ENCODE results near the gene OTOG. TPM values are rescaled to one million over a fixed set of nuclear protein-coding genes. Genes with fewer than 3 reads are reported as not detected.

Gene OTOG
- total RNA-seq, 1 donor from 2014 or later = not detected

GRCh38 chr11:17694494-17695110 lies 147.5 kb downstream of the OTOG start:
- no peak for DNase-seq (ENCODE audit: low read depth in 2 of 2)

- DNase-seq (ENCODE audit: low read depth in 2 of 2) = no peak
These were observed 148.7 kb downstream of the OTOG start for GRCh38 chr11:17695454-17696441.

GRCh38 chr11:17696741-17697140 lies 149.7 kb downstream of the OTOG start:
- no peak for DNase-seq (ENCODE audit: low read depth in 2 of 2)

Other genes with a start within 250 kb of the OTOG start
- 0.38 and 0.51 TPM in 2 replicates for gene NCR3LG1, start 195.5 kb upstream of the OTOG start, total RNA-seq
- 0.64 and 2.1 TPM in 2 replicates for gene KCNJ11, start 158.6 kb upstream of the OTOG start, total RNA-seq
- not detected in 2 replicates for gene ABCC8, start 70.4 kb upstream of the OTOG start, total RNA-seq
- not detected in 2 replicates for gene USH1C, start 2.8 kb upstream of the OTOG start, total RNA-seq
- not detected in 2 replicates for gene MYOD1, start 172.3 kb downstream of the OTOG start, total RNA-seq
- gene KCNC1, start 187.5 kb downstream of the OTOG start, total RNA-seq = not detected in 2 replicates

Data from dermis microvascular lymphatic vessel endothelial cell (primary cell).